GM21786 (cell line): ENCODE measurements around the gene USP24.
"Not testable (repeated sequence)": the region's sequence is repeated elsewhere in the genome, so short reads cannot be mapped to it uniquely, and the experiment has no call there.

Experiments used
- ATAC-seq: cut with Tn5 transposase; IDR thresholded peaks from one replicate; pipeline ENCODE4 v1.9.1; 2021; ENCODE audit not compliant: unreplicated experiment

The USP24 gene

GRCh38 chr1:55200667-55201066, 14.5 kb downstream of the USP24 start:
- no peak for ATAC-seq

GRCh38 chr1:55199735-55200134, 15.4 kb downstream of the USP24 start:
- ATAC-seq = not testable (repeated sequence)

GRCh38 chr1:55198044-55198443, 17.1 kb downstream of the USP24 start:
- no peak for ATAC-seq

- no peak for ATAC-seq
Measured at GRCh38 chr1:55197099-55197498, 18.1 kb downstream of the USP24 start.

GRCh38 chr1:55196433-55197035, 18.6 kb downstream of the USP24 start:
- no peak for ATAC-seq

- ATAC-seq = peak; percentile 77
Measured at GRCh38 chr1:55195521-55196233, 19.5 kb downstream of the USP24 start.

GRCh38 chr1:55194851-55195250, 20.3 kb downstream of the USP24 start:
- no peak for ATAC-seq

- ATAC-seq = no peak
Measured at GRCh38 chr1:55192093-55192492, 23.1 kb downstream of the USP24 start.

- ATAC-seq = not testable (repeated sequence)
Measured at GRCh38 chr1:55191219-55191952, 23.8 kb downstream of the USP24 start.

- ATAC-seq = no peak
Measured at GRCh38 chr1:55190109-55190508, 25.1 kb downstream of the USP24 start.

- ATAC-seq = no peak
Measured at GRCh38 chr1:55188909-55189308, 26.3 kb downstream of the USP24 start.

- ATAC-seq = no peak
Measured at GRCh38 chr1:55185832-55186231, 29.3 kb downstream of the USP24 start.

GRCh38 chr1:55184859-55185258, 30.3 kb downstream of the USP24 start:
- no peak for ATAC-seq

GRCh38 chr1:55181666-55182065, 33.5 kb downstream of the USP24 start:
- ATAC-seq = no peak

- ATAC-seq = no peak
Measured at GRCh38 chr1:55180075-55180670, 35.0 kb downstream of the USP24 start.

GRCh38 chr1:55179177-55179835, 35.9 kb downstream of the USP24 start:
- ATAC-seq = no peak

- ATAC-seq = no peak
Measured at GRCh38 chr1:55172687-55173086, 42.5 kb downstream of the USP24 start.

- ATAC-seq = no peak
Measured at GRCh38 chr1:55172272-55172671, 42.9 kb downstream of the USP24 start.

- ATAC-seq = no peak
Measured at GRCh38 chr1:55171694-55172093, 43.5 kb downstream of the USP24 start.

- no peak for ATAC-seq
Measured at GRCh38 chr1:55170426-55170825, 44.7 kb downstream of the USP24 start.

- ATAC-seq = no peak
Measured at GRCh38 chr1:55169126-55169525, 46.0 kb downstream of the USP24 start.
